H1 (cell line): ENCODE measurements around the gene CSF2RB. TPM values are rescaled to one million over a fixed set of nuclear protein-coding genes. Genes with fewer than 3 reads are reported as not detected.

ENCODE experiments used
- ASH2L ChIP-seq: fragments of 200-600, 300-600 bp; sonication (generic); IDR thresholded peaks from one replicate; pipeline ENCODE4 v1.7.1; 2017; ENCODE audit warnings: low read length
- CTCF ChIP-seq, 3 experiments: IDR thresholded peaks; 1 replicate in 2 of 3; 2 replicates in 1 of 3; pipeline versions ENCODE4 v1.5.1 to v1.6.1; 2011; ENCODE audit warnings: low read length in 3 of 3, mild to moderate bottlenecking in 3 of 3, inconsistent platforms in 2 of 3, low read depth in 1 of 3, moderate library complexity in 1 of 3; ENCODE audit not compliant: insufficient read depth in 1 of 3; ENCODE audit errors: control extremely low read depth in 1 of 3
- E2F6 ChIP-seq: IDR thresholded peaks from 2 replicates; pipeline ENCODE4 v1.6.1; 2012; ENCODE audit warnings: inconsistent platforms
- JUND ChIP-seq: IDR thresholded peaks from 2 replicates; pipeline ENCODE4 v1.6.1; 2011; ENCODE audit warnings: mild to moderate bottlenecking, improper control_type of control experiment, low read length
- KDM5A ChIP-seq: fragments of 200-600 bp; IDR thresholded peaks from 2 replicates; pipeline ENCODE4 v1.7.1; 2012; ENCODE audit warnings: mild to moderate bottlenecking, low read length, inconsistent platforms, mixed read lengths
- POLR2A ChIP-seq, 2 experiments: IDR thresholded peaks; 1 replicate in 1 of 2; 2 replicates in 1 of 2; pipeline ENCODE4 v1.6.1; 2011; ENCODE audit warnings: low read depth in 2 of 2, low read length in 2 of 2, mild to moderate bottlenecking in 2 of 2; ENCODE audit errors: control extremely low read depth in 1 of 2
- RAD21 ChIP-seq, 2 experiments: IDR thresholded peaks in 1 of 2; conservative IDR thresholded peaks in 1 of 2; 2 replicates each; pipeline ENCODE4 v1.6.1; 2011; ENCODE audit warnings: low read depth in 2 of 2, low read length in 2 of 2, improper control_type of control experiment in 1 of 2, inconsistent platforms in 1 of 2, mild to moderate bottlenecking in 1 of 2, moderate library complexity in 1 of 2
- RBBP5 ChIP-seq: IDR thresholded peaks from 2 replicates; pipeline ENCODE4 v1.7.1; 2012; ENCODE audit warnings: low read depth, mild to moderate bottlenecking, inconsistent platforms, low read length, moderate library complexity, borderline replicate concordance
- TBP ChIP-seq: IDR thresholded peaks from 2 replicates; pipeline ENCODE4 v1.6.1; 2011; ENCODE audit warnings: low read depth, low read length, improper control_type of control experiment
- polyA plus RNA-seq, 7 experiments: library from polyadenylated mRNA; depleted of rRNA in 3 of 7; stranded (reverse) in 5 of 7; unstranded in 2 of 7; fragments of >200 nt in 5 of 7; fragments of 200-250 nt in 2 of 7; gene quantifications; 1 replicate in 5 of 7; 2 replicates in 1 of 7; 4 replicates in 1 of 7; pipeline versions ENCODE4 v1.2.1 to v1.2.3, GENCODE V29; 2011 to 2013; ENCODE audit warnings: missing spikeins in 2 of 7, mixed read lengths in 2 of 7
- total RNA-seq: library from RNA; stranded (reverse); fragmentation: NEBNext Ultra II Directional; extraction: Animal tissue kit (Norgen Biotek cat#: 25700); gene quantifications from 2 replicates; pipeline ENCODE4 v1.2.1, GENCODE V29; 2021

Gene CSF2RB
- total and polyA plus RNA-seq, 2 of the 8 experiments (the other 6 are each of a cell fraction or from before 2014, with no cell fraction given) = not detected

GRCh38 chr22:36884349-36885158 lies 28.9 kb upstream of the CSF2RB start (continued):
- TF ChIP-seq CTCF (IDR thresholded peaks at IDR 0.05; ENCODE audit: control extremely low read depth in 1 of 3, insufficient read depth in 1 of 3, low read depth in 1 of 3, low read length in 3 of 3) = no peak
- TF ChIP-seq JUND = no peak
- TF ChIP-seq ASH2L = no peak
- no peak for TF ChIP-seq TBP
- no peak for TF ChIP-seq KDM5A
- no peak for TF ChIP-seq RAD21 (IDR thresholded peaks at IDR 0.05 in 1 of 2, conservative IDR thresholded peaks at IDR 0.05 in 1 of 2; ENCODE audit: low read depth in 2 of 2, low read length in 2 of 2)
- no peak for TF ChIP-seq POLR2A (IDR thresholded peaks at IDR 0.05; ENCODE audit: control extremely low read depth in 1 of 2, low read depth in 2 of 2, low read length in 2 of 2)
- TF ChIP-seq RBBP5 = no peak
- TF ChIP-seq E2F6 = no peak
